Activated CD4-positive, alpha-beta T cell treated with anti-CD3 and anti-CD28 coated beads for 24 hours (primary cell): ENCODE measurements around the gene ADAMTSL1.
"Not testable (repeated sequence)": the region's sequence is repeated elsewhere in the genome, so short reads cannot be mapped to it uniquely, and the experiment has no call there.

ENCODE experiments used
- DNase-seq, 2 donors: peaks; one replicate each; pipeline ENCODE4 v3.0.0-alpha.2; 2020; ENCODE audit warnings: low read depth in 2 of 2

ADAMTSL1 gene

DNA sequence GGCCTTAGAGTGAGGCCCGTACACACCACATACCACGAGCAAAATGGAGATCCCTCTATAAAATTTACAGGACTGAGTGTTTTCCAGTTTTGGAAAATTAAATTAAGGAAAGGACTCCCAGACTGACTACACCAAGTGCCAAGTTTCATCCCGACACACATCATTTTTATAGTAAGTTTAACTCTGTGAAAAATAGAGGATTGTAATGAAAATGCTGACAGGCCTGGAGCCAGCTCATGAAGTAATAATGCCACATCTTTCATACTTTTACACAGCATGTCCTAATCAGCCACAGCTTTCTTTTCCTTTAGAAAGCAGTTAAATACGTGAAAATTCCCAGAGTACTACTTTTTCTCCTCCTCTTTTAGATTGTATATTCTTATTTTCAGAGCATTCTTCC lies 389.8 kb downstream of the ADAMTSL1 start:
- DNase-seq = no peak

DNA sequence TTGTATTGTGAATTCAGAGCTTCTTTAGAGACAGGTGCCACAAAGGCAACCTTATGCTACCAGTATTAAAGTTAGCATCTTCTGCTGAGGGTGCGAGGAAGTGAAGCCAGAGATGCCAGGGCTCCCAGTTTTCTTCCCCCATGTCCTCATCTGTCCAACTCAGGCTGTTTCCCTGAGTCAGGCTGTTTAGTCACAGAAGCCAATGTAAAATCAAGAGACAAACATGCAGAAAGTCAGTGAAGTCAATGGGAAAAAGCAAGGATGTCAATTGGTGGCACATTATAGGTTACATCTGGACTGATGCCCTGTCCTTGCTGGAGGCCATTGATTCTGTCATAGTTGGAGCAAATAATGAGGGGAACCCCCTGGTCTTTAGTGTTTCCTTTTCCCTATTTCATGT lies 390.6 kb downstream of the ADAMTSL1 start:
- DNase-seq = no peak

DNA sequence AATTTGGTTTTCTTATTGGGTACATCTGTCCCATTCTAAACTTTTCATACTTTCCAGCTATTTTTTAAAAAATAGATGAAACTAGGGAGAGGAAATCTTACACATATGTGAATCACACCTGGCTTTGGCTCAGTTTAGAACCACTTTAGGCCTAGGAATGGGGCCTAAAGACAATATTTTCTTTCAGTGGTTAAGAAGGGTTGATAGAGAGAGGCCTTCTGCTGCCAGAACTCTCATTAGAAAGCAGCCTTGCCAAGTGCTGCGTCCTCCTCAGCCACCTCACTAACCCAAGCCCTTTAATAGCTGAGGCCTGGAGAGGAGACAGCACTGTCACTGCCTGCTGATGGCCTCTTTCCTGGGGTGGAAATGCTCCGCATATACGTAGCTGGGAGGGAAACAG lies 391.6 kb downstream of the ADAMTSL1 start:
- DNase-seq = no peak

DNA sequence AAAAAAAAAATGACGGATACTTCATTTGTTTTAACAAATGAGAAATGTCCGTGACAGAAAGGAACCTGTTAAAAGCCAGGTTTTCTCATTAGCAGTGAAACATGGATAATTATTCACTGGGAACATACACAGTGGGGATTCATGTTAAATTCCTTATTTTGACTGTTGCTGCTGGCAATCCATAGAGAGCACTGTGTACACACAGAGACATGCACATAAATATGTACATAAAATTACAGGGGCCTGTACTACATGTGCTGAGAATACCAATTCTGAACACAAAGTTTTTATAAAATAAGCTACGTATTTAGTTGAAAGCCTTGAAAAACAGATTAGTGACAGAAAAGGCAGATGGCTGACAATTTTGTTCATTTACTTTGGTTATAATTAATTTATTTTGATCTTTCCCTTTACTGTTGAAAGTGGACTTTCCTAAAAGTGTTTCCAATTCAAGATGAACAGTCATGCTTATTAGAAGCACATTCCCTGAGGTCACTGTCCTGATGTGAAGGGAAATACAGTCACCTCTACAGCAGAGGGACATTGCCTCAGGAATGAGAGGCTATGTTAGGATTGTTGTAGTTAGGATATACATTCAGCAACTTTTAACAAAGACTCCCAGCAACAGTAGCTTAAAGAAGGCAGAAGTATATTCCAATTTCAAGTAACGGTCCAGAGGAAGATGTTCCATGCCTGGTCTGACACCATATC lies 392.3 kb downstream of the ADAMTSL1 start:
- DNase-seq = no peak

DNA sequence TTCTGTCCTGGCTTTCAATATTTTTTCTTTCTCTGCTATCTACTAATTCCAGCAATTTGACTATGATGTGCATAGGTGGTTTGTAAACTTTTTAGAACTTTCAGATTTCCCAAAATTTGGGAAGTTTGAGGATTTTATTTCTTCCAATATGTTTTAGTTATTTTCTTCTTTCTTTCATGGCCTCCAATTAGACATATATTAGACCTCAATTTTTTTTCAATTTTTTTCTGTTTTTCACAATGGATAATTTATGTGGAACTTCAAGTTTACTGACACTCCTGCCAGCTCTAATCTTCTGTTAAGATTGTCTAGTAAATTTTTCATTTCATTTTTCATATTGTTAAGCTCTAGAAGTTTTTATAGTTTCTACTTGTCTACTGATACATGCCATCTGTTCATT lies 395.8 kb downstream of the ADAMTSL1 start:
- DNase-seq = no peak

DNA sequence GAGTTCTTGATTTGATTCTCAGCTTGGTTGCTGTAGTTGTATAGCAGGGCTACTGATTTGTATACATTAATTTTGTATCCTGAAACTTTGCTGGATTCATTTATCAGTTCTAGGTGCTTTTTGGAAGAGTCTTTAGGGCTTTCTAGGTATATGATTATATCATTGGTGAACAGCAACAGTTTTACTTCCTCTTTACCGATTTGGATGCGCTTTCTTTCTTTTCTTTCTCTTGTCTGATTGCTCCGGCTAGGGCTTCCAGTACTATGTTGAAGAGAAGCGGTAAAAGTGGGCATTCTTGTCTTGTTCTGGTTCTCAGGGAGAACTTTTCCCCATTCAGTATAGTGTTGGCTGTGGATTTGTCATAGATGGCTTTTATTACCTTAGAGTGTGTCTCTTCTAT lies 400.1 kb downstream of the ADAMTSL1 start:
- no peak for DNase-seq

DNA sequence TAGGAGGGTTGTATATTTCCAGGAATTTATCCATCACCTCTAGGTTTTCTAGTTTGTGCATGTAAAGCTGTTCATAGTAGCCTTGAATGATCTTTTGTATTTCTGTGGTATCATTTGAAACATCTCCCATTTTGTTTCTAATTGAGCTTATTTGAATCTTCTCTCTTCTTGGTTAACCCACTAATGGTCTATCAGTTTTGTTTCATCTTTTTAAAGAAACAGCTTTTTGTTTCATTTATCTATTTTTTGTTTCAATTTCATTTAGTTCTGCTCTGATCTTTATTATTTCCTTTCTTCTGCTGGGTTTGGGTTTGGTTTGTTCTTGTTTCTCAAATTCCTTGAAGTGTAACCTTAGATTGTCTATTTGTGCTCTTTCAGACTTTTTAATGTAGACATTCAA lies 401.0 kb downstream of the ADAMTSL1 start:
- DNase-seq = not testable (repeated sequence)

DNA sequence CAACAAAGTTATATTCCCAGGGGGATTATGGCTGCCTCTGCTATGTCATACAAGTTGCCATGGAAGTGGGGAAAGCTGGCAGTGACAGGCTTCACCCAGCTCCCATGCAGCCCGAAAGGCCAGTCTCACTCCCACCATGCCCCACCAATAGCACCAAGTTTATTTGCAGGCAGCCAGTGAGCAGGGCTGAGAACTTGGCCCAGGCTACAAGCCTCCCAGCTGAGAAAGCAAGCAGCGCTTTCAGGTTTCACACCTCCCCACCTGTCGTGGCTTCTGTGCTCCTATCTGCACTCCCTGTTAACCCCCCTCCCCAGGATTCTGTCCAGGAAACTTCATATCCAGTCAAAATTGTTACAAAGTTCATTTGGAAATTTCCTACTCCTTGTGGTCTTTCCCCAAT lies 404.0 kb downstream of the ADAMTSL1 start:
- DNase-seq = no peak

DNA sequence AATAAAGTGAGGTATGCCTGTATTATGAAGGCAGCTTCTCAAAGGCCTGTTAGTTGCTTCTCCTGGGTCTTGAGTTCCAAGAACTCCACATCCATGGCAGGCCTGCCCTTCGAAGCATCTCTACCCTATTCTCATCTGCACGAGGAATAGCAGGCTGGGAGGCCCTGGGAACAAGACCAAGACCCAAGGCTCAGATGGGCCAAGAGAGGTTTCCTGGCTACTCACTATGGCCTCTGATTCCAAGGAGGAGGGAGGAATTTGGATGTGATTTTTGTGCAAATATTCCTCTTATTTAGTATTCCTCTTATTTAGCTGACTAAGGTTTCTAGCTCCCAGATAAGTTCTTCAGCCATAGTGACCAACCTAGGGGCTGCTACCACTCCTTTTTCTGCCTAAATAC lies 407.8 kb downstream of the ADAMTSL1 start:
- no peak for DNase-seq

DNA sequence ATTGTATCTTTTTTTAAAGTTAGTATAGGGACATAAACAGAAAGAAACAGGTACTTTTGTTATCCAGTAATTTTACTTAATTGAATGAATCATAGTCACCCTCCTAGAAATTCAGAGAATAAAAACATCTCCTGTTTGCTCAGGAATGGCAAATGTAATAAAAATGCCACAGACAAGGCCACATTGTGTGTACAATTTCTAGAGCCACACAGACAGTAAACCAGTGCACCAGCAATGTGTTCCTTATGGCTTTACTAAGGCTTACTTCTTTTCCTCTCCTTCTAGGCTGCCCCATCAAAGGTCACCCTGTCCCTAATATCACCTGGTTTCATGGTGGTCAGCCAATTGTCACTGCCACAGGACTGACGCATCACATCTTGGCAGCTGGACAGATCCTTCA lies 413.6 kb downstream of the ADAMTSL1 start:
- DNase-seq = no peak

DNA sequence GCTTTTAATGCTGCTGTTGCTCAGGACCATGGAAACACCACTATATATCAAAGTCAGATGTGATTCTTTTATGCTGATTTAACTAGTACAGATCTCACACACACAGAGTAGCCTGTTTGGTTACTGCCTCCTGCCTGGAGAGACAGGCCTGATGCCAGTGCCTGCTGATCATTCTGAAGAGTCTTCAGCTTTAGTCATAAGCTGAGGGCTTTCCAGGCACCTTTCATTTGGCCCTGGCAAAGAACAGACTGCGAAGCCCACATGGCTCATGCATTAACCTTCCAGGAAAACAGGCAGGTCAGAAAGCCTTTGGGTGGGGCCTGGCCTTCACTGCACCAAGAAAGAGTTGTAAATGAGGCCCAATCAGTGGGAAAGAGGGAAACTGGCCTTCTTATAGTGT lies 414.3 kb downstream of the ADAMTSL1 start:
- no peak for DNase-seq

DNA sequence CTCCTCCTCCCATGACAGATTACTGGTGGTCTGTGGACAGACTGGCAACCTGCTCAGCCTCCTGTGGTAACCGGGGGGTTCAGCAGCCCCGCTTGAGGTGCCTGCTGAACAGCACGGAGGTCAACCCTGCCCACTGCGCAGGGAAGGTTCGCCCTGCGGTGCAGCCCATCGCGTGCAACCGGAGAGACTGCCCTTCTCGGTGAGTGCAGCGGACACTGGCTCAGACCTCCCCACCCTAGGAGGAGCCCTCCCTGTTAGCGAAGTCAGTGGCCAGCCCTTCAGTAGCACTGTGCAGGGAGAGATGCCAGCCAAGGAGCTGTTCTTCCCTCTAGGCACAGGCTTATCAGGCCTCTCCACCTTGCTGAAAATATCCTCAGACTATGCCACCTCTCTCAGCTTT lies 415.6 kb downstream of the ADAMTSL1 start:
- no peak for DNase-seq

DNA sequence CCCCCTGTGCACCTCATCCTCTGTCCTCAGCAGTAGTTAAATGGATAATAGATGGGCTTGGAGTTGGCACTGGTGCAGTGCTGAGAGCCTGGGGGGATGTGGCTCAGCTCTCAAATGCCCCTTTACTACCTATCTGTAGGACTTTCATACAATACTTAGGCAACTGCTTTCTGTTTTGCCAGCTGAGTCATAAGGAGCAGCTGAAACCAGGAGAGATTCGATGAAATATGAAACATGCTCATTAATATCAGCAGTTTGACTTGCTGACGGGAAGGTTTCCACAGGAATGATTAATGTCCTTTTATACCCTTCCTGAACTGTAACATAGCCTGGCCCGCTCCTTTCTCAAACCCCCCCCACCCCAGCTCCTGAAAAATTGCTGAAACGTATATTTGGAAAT lies 416.4 kb downstream of the ADAMTSL1 start:
- DNase-seq = no peak

DNA sequence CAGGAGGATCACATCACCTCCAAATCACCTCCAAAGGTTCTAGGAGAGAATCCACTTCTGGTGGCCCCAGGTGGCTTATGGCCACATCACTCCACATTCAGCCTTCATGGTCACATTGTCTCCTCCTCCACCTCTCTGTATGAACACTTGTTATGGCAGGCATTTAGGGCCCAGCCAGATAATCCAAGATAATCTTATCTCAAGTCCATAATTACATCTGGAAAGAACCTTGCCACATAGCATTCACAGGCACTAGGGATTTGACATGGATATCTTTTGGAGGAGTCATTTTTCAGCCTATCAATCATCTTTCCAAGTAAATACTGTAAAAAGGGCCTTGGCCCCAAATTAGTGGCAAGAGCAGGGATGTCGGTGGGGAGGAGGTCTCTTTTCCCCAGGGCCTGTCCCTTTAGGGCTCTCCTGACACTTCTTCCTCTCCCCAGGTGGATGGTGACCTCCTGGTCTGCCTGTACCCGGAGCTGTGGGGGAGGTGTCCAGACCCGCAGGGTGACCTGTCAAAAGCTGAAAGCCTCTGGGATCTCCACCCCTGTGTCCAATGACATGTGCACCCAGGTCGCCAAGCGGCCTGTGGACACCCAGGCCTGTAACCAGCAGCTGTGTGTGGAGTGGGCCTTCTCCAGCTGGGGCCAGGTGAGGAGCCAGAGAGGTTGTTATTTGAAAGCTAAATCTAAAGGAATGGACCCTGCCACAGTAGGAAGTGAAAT lies 418.2 kb downstream of the ADAMTSL1 start:
- no peak for DNase-seq

DNA sequence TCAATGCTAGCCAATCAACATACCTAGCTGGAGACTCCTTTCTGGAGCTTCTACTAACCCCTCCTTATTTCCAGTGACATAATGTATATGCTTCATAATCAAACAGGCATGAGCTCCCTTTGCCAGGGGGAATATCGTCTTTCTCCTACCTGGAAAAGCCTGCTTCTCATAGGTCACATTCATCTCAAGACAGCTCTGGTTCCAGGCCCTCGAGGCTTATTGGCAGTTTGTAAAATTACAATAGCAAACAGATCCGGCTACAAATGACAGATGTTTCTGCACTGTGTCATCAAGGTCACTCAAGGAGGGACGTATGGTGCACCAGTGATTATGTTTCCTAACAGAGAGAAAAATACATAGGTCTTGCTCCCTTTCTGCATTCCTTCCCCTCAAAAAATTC lies 419.1 kb downstream of the ADAMTSL1 start:
- DNase-seq = no peak

DNA sequence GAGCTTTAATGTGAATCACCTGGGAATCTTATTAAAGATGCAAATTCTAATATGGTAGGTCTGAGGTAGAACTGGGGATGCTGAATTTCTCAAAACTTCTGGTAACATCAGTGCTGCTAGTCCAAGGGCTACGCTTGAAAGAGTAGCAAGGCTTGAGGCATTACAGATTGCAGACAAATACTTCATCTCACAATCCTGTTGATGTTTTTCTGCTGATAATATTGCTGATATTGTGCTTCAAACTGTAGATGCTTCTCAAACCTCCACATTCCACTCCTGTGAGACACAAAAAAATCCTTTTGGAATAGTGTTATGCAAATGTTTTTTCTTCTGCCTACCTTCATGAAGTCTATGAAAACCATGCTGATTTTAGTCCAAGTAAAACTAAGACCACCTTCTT lies 419.5 kb downstream of the ADAMTSL1 start:
- no peak for DNase-seq

DNA sequence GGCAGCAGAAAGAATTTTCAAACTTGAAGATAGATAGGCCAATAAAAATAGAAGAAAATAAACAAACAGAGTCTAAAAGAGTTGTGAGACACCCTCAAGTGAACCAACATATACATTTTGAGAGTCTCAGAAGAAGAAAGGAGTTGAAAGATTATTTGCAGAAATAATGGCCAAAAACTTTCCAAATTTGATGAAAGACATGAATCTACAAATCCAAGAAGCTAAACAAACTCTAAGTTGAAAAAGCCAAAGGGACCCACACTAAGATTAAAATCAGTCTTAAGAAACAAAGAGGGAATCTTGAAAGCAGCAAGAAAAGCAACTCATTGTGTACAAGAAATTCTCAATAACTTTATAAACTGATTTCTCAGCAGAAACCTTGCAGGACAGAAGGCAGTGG lies 422.1 kb downstream of the ADAMTSL1 start:
- no peak for DNase-seq

DNA sequence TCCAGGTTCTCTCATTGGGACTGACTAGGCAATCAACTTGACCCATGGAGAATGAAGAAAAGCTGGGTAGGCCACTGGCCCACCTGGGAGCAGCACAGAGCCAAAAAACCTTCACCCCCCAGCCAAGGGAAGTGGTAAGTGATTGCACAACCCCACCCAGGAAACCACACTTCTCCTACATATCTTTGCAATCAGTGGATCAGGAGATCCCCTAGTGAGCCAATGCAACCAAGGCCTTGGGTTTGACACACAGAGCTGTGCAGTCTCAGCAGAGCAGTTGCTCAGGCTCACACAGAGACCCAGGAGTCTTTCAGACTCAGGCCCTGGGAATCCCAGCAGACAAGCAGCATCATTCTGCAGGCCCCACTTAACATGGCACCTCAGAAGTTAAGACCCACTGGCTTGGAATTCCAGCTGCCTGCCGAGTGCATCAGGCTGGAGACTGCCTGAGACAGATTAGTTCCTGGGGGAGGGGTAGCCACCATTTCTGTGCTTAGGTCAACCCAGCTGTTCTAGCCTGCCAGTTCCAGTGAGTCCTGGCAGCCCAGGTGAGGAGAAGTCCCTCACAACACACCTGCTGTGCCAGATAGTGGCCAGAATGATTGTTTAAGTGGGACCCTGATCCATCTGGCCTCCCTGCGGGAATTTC lies 422.7 kb downstream of the ADAMTSL1 start:
- no peak for DNase-seq

DNA sequence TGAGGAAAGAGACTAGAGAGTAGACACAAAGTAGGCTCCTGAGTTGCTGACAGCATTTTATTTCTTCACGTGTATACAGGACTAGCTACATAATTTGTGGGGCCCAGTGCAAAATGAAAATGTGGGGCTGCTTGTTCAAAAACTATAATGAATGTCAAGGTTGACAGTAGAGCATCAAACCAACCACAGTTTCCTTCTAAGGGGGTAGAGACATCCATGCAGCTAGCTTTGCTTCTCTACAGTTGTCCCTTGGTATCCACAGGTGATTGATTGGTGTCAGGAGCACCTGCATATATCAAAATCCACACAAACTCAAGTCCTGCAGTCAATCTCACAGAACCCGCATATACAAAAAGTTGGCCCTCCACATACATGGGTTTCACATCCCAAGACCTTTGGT lies 429.5 kb downstream of the ADAMTSL1 start:
- DNase-seq = no peak

DNA sequence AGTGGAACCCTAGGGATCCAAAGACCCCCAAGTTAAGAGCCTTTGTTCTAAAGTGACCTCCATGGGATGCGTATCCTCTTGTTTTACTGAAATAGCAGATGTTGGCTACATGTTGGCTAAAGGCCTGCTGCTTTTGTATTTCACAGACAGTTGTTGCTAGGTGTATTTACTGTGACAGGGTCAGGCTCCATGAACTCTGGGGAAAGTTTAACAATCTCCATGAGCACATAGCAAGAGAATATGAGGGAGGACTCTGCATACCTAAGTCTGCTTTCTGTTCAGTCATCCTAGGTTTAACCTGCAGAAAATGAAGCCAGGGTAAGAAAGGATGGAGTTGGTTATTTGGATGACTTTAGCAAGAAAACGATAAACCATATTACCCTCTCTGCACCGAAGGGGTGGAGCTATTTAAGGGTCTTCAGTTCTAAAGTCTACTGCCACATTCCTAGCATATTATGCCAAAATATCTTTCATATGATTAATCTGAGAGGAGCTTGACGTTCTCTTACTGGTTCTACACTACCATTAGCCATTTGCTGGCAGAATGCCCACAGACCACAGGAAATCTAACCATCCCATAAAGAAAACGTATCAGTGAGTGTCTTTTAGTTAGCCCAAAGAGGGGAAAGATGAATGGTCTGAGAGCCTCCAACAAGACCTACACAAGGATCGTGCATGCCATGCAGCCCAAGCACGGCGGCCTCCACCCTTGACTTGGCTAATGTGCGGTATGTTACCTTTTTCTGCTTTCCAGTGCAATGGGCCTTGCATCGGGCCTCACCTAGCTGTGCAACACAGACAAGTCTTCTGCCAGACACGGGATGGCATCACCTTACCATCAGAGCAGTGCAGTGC lies 431.3 kb downstream of the ADAMTSL1 start:
- no peak for DNase-seq

DNA sequence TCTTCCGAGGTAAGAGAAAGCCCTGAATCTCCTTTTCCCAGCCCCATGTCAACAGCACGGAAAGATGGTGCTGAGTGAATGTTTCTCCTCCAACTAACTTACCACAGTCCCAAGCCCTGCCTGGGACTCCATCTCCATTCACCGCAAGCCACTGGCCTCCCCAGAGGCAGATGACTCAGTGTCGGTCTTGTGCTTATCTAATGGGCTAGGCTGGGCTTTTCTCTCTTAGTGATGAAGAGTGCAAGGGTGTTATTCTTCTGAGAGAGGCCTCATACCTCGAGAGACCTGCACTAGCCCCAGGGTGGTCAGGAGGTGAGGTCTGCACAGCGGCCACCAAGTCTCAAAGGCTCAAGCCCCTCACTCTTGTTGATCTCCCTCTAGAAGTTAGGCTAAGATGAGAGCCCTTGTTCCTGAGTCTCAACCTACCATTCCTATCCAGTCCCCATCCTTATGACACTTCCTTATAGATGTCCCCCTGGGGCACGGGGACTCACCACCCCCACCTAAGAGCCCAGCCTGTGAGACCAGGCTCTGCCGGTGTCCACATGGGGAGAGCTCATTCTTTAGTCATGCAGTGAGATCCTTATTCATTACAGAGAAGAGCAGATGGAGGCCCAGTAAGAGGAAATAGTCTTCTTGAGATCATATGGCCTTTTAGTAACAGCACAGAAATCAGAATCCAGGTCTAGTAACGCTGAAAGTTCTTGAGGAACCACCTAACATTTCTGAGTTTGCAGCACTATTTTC lies 432.1 kb downstream of the ADAMTSL1 start:
- no peak for DNase-seq
